MM.1S (cell line): ENCODE results near the gene CDK5RAP1.

Experiments used
- DNase-seq: peaks from one replicate; pipeline ENCODE4 v3.0.0-alpha.2; 2015
- H2AFZ ChIP-seq: fragments of 300-600 bp; sonication (generic); 2 replicates; pipeline ENCODE4 v1.6.0; 2016; ENCODE audit warnings: antibody characterized with exemption, low read length
- H3F3A ChIP-seq: fragments of 300-600 bp; sonication (generic); 2 replicates; pipeline ENCODE4 v1.6.1; 2016; ENCODE audit warnings: mild to moderate bottlenecking, antibody characterized with exemption, low read length, moderate library complexity, mixed read lengths; ENCODE audit not compliant: insufficient read depth
- H3K27ac ChIP-seq: fragments of 300-600 bp; sonication (generic); 2 replicates; pipeline ENCODE4 v1.5.1; 2016; ENCODE audit warnings: mild to moderate bottlenecking, low read length
- H3K27me3 ChIP-seq: fragments of 300-600 bp; sonication (generic); replicated peaks from 2 replicates; pipeline ENCODE4 v1.6.0; 2016; ENCODE audit warnings: low read length; ENCODE audit not compliant: insufficient read depth
- H3K36me3 ChIP-seq: fragments of 300-600 bp; sonication (generic); replicated peaks from 2 replicates; pipeline ENCODE4 v1.6.1; 2016; ENCODE audit warnings: mild to moderate bottlenecking, low read length, mixed read lengths; ENCODE audit not compliant: insufficient read depth
- H3K4me1 ChIP-seq: fragments of 300-600 bp; sonication (generic); 2 replicates; pipeline ENCODE4 v1.6.1; 2016; ENCODE audit warnings: low read length, mixed read lengths
- H3K4me2 ChIP-seq: fragments of 300-600 bp; sonication (generic); 2 replicates; pipeline ENCODE4 v1.6.0; 2016; ENCODE audit warnings: low read depth, low read length
- H3K4me3 ChIP-seq: fragments of 300-600 bp; sonication (generic); 2 replicates; pipeline ENCODE4 v1.5.1; 2016; ENCODE audit warnings: low read length, mixed read lengths
- H3K79me2 ChIP-seq: fragments of 300-600 bp; sonication (generic); 2 replicates; pipeline ENCODE4 v1.6.1; 2016; ENCODE audit warnings: mixed run types, low read length, mixed read lengths
- H3K9ac ChIP-seq: fragments of 300-600 bp; sonication (generic); 2 replicates; pipeline ENCODE4 v1.6.1; 2016; ENCODE audit warnings: low read length, mixed read lengths
- H3K9me2 ChIP-seq: fragments of 300-600 bp; sonication (generic); replicated peaks from 2 replicates; pipeline ENCODE4 v1.6.1; 2016; ENCODE audit warnings: mild to moderate bottlenecking, low read length, mixed read lengths; ENCODE audit not compliant: insufficient read depth
- H3K9me3 ChIP-seq: fragments of 300-600 bp; sonication (generic); replicated peaks from 2 replicates; pipeline ENCODE4 v1.6.1; 2016; ENCODE audit warnings: mild to moderate bottlenecking, low read length, mixed read lengths; ENCODE audit not compliant: insufficient read depth
- H4K20me1 ChIP-seq: fragments of 300-600 bp; sonication (generic); 2 replicates; pipeline ENCODE4 v1.6.1; 2016; ENCODE audit warnings: mild to moderate bottlenecking, low read length, moderate library complexity, mixed read lengths; ENCODE audit not compliant: insufficient read depth
- EZH2 ChIP-seq: fragments of 300-600 bp; sonication (generic); optimal IDR thresholded peaks from 2 replicates; pipeline ENCODE3; 2017; ENCODE audit warnings: low read depth, mild to moderate bottlenecking, antibody characterized with exemption, low read length, mixed read lengths
- EZH2phosphoT487 ChIP-seq: fragments of 300-600 bp; sonication (generic); IDR thresholded peaks from 2 replicates; pipeline ENCODE4 v1.6.1; 2018; ENCODE audit warnings: antibody characterized with exemption, low read length
- TF ChIP-seq, protein P1 (sequence below): fragments of 300-600 bp; sonication (generic); IDR thresholded peaks from 2 replicates; pipeline ENCODE4 v1.5.1; 2016; ENCODE audit warnings: antibody characterized with exemption, low read length, mixed read lengths

The CDK5RAP1 gene

DNA sequence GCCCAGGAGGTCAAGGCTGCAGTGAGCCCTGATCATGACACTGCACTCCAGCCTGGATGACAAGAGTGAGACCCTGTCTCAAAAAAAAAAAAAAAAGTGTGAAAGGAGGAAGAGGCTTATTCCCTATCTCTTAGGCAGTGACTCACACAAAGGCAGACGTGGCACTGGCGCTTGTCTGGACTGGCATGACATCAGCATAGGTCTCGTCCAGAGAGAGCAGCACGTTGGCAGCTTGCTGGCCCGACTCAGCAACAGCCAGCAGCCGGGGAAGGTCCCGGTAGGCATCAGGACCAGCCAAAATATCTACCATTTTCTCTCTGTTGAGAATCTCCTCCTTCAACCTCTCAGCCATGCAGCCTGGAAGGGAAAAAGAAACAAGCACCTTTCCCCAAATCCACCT is 14.1 kb downstream of the CDK5RAP1 start:
- Histone ChIP-seq H3K9me2 (no peaks in the 10 kb centered on the region), H3K79me2 (no peaks in the 10 kb centered on the region), H3K27ac (no peak overlapping the region), H4K20me1 (no peaks in the 10 kb centered on the region), H3K4me1 (no peaks in the 10 kb centered on the region), H3K4me2 (no peak overlapping the region), H3K4me3 (no peak overlapping the region), H2AFZ (no peak overlapping the region), H3K36me3 (no peaks in the 10 kb centered on the region), H3K9me3 (no peaks in the 10 kb centered on the region), H3F3A (no peaks in the 10 kb centered on the region), H3K9ac (no peak overlapping the region), H3K27me3 (no peaks in the 10 kb centered on the region)
- DNase-seq = no peak
- TF ChIP-seq EZH2 (no peak), EZH2phosphoT487 (no peak)
- TF ChIP-seq, protein P1, sequence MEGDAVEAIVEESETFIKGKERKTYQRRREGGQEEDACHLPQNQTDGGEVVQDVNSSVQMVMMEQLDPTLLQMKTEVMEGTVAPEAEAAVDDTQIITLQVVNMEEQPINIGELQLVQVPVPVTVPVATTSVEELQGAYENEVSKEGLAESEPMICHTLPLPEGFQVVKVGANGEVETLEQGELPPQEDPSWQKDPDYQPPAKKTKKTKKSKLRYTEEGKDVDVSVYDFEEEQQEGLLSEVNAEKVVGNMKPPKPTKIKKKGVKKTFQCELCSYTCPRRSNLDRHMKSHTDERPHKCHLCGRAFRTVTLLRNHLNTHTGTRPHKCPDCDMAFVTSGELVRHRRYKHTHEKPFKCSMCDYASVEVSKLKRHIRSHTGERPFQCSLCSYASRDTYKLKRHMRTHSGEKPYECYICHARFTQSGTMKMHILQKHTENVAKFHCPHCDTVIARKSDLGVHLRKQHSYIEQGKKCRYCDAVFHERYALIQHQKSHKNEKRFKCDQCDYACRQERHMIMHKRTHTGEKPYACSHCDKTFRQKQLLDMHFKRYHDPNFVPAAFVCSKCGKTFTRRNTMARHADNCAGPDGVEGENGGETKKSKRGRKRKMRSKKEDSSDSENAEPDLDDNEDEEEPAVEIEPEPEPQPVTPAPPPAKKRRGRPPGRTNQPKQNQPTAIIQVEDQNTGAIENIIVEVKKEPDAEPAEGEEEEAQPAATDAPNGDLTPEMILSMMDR = no peak

DNA sequence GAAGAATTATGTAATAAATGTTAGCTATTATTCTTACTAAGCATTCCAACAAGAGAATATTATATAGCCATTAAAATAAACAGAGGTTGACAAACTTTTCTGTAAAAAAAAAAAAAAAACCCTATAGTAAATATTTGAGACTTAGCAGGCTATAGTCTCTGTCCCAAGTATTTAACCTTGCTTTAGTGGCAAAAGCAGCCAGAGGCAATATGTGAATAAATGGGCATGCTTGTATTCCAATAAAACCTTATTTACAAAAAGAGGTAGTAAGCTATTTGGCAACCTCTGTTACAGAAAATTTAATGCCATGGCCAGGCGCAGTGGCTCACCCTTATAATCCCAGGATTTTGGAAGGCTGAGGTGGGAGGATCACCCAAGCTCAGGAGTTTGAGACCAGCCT is 14.6 kb downstream of the CDK5RAP1 start:
- H3K27ac ChIP-seq = no peak overlapping the region
- H3F3A ChIP-seq = no peaks in the 10 kb centered on the region
- no peak for DNase-seq
- no peaks in the 10 kb centered on the region for H3K27me3 ChIP-seq
- no peak overlapping the region for H3K4me2 ChIP-seq
- H3K36me3 ChIP-seq = no peaks in the 10 kb centered on the region
- H3K9me3 ChIP-seq = no peaks in the 10 kb centered on the region
- H3K4me1 ChIP-seq = no peaks in the 10 kb centered on the region
- TF ChIP-seq, protein P1 = no peak
- TF ChIP-seq EZH2phosphoT487 (no peak), EZH2 (no peak)
- H3K9ac ChIP-seq = no peak overlapping the region
- H3K4me3 ChIP-seq = no peak overlapping the region
- H3K79me2 ChIP-seq = no peaks in the 10 kb centered on the region
- no peaks in the 10 kb centered on the region for H3K9me2 ChIP-seq
- no peaks in the 10 kb centered on the region for H4K20me1 ChIP-seq
- no peak overlapping the region for H2AFZ ChIP-seq

DNA sequence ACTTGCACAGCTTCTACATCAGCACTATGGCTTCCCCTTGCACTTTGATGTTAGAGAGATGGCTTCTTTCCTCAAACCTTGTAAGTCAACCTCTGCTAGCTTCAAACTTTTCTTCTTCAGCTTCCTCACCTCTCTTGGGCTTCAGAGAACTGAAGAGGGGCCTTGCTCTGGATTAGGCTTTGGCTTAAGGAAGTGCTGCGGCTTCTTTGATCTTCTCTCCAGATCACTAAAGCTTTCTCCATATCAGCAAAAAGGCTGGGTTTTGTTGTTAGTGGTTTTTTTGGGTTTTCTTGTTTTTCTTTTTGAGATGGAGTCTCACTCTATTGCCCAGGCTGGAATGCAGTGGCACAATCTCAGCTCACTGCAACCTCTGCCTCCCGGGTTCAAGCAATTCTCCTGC is 24.0 kb downstream of the CDK5RAP1 start:
- H3K4me2 ChIP-seq = no peak overlapping the region
- H3K4me1 ChIP-seq = peaks cover 22% of the 10 kb centered on the region
- no peak overlapping the region for H3K4me3 ChIP-seq
- H3F3A ChIP-seq = peaks cover 15% of the 10 kb centered on the region
- H3K27me3 ChIP-seq = no peaks in the 10 kb centered on the region
- no peak overlapping the region for H3K27ac ChIP-seq
- H3K36me3 ChIP-seq = peaks cover 5% of the 10 kb centered on the region; the same call in 1 of the 2 replicates
- no peak overlapping the region for H3K9ac ChIP-seq
- H2AFZ ChIP-seq = no peak overlapping the region
- no peaks in the 10 kb centered on the region for H3K9me2 ChIP-seq
- TF ChIP-seq EZH2 (no peak), EZH2phosphoT487 (no peak)
- TF ChIP-seq, protein P1 = no peak
- no peaks in the 10 kb centered on the region for H3K79me2 ChIP-seq
- no peaks in the 10 kb centered on the region for H3K9me3 ChIP-seq
- H4K20me1 ChIP-seq = no peaks in the 10 kb centered on the region
- no peak for DNase-seq
